H1 (cell line): ENCODE measurements around the gene C3.

ENCODE experiments used
- BCL11A ChIP-seq, 2 experiments: IDR thresholded peaks; one replicate each; pipeline ENCODE4 v1.6.1; 2011; ENCODE audit warnings: low read depth in 2 of 2, low read length in 2 of 2, mild to moderate bottlenecking in 2 of 2
- CTCF ChIP-seq, 3 experiments: IDR thresholded peaks; 1 replicate in 2 of 3; 2 replicates in 1 of 3; pipeline versions ENCODE4 v1.5.1 to v1.6.1; 2011; ENCODE audit warnings: low read length in 3 of 3, mild to moderate bottlenecking in 3 of 3, inconsistent platforms in 2 of 3, low read depth in 1 of 3, moderate library complexity in 1 of 3; ENCODE audit not compliant: insufficient read depth in 1 of 3; ENCODE audit errors: control extremely low read depth in 1 of 3

- no peak for TF ChIP-seq CTCF (IDR thresholded peaks at IDR 0.05; ENCODE audit: control extremely low read depth in 1 of 3, insufficient read depth in 1 of 3, low read depth in 1 of 3, low read length in 3 of 3)
- TF ChIP-seq BCL11A (IDR thresholded peaks at IDR 0.05; ENCODE audit: low read depth in 2 of 2, low read length in 2 of 2) = no peak
Observed at GRCh38 chr19:6668691-6669090, 51.8 kb downstream of the C3 start.
